Measurements from ENCODE around the gene ARHGAP5.
"Not testable (repeated sequence)": the region's sequence is repeated elsewhere in the genome, so short reads cannot be mapped to it uniquely, and the experiment has no call there.

The ARHGAP5 gene

DNA sequence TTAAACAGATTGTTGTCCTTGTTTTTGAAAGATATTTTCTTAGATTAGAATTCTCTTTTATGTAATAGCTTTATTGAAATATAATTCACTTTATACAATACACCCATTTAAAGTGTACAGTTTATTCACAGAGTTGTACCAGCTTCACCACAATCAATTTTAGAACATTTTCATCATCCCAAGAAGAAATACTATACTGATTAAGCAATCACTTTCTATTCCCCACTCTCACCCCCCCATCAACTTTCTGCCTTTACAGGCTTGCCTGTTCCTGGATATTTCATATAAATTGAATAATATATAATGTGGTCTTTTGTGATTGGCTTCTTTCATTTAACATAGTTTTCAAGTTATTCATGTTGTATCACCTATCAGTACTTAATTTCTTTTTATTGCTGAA, 44.4 kb downstream of the ARHGAP5 start:
- no peak for DNase-seq (ENCODE audit: low read depth)

DNA sequence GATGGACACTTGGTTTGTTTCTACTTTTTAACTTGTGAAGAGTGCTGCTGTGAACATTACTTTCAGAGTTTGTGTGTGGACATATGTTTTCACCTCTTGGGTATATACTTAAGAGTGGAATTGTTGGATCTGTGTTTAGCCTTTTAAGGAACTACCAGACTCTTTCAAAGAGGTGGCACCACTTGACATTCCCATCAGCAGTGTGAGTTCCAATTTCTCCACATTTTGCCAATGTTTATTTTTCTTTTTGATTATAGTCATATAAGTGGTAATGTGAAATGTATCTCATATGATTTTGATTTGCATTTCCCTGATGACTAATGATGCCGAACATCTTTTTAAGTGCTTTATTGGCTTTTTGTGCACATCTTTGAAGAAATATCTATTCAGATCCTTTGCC, 44.8 kb downstream of the ARHGAP5 start:
- no peak for DNase-seq (ENCODE audit: low read depth)

DNA sequence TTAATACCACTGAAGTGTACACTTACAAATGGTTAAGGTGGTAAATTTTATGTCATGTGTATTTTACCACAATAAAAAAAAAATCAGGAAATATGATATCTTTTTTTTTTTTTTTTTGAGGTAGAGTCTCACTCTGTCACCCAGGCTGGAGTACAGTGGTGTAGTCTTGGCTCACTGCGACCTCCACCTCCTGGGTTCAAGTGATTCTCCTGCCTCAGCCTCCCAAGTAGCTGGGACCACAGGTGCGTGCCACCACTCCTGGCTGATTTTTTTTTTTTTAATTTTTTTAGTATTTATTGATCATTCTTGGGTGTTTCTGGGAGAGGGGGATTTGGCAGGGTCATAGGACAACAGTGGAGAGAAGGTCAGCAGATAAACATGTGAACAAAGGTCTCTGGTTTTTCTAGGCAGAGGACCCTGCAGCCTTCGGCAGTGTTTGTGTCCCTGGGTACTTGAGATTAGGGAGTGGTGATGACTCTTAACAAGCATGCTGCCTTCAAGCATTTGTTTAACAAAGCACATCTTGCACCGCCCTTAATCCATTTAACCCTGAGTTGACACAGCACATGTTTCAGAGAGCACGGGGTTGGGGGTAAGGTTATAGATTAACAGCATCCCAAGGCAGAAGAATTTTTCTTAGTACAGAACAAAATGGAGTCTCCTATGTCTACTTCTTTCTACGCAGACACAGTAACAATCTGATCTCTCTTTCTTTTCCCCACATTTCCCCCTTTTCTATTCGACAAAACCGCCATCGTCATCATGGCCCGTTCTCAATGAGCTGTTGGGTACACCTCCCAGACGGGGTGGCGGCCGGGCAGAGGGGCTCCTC, 50.0 kb downstream of the ARHGAP5 start:
- not testable (repeated sequence) for DNase-seq (ENCODE audit: low read depth)

DNA sequence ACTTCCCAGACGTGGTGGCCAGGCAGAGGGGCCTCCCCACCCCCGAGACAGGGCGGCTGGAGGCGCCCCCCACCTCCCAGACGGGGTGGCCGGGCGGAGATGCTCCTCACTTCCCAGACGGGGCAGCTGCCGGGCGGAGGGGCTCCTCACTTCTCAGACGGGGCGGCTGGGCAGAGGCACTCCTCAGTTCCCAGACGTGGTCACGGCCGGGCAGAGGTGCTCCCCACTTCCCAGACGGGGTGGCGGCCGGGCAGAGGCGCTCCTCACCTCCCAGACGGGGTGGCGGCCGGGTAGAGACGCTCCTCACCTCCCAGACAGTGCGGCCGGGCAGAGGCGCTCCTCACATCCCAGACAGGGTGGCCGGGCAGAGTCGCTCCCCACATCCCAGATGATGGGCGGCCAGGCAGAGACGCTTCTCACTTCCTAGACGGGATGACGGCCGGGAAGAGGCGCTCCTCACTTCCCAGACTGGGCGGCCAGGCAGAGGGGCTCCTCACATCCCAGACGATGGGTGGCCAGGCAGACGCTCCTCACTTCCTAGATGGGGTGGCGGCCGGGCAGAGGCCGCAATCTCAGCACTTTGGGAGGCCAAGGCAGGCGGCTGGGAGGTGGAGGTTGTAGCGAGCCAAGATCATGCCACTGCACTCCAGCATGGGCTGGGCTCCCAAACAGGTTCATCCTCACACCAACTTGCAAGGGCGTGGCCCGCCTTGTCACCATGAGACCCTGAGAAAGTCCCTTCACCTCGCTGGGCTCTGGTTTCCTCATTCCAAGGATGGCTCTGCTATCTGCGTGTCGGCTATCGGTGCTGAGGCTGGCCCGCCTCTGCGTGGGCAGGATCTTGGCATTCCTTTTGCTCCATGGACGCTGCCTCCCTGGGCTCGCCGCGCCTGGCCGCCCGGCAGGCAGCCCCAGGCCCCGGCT, 50.9 kb downstream of the ARHGAP5 start:
- DNase-seq (ENCODE audit: low read depth): not testable (repeated sequence)

DNA sequence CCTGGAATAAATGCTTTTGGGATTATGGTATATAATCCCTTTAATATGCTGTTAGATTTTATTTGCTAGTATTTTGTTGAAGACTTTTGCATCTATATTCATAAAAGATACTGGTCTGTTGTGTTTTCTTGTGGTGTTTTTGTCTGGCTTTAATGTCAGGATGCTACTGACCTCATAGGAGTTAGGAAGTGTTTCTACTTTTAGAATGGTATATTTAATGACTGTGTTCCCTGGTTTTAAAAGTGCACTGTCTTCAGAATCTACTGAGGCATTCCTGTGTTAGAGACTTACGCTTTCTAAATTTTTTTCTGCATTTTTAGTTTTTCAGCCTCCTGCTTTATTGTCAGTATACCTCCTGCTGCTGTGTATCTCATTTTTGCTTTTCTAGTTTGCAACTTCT, 51.6 kb downstream of the ARHGAP5 start:
- no peak for DNase-seq (ENCODE audit: low read depth)

DNA sequence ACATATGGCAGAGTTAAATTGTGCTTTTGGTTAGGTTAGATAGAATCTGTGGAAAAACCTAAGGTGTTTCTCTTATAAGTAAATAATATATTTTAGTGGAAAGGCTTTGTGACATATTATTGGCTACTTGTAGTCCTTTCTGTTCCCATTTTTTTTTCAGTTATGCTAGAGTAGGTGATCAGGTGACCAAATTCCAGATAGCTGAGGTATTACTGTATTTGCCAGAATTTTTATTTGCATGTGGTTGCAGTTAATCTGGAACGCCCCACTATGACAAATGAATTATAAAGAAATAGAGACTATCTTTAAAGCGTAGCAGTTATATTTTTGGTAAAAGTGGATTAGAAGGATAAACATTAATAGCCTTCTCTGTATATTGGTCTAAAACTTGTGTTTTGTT, 52.0 kb downstream of the ARHGAP5 start:
- DNase-seq (ENCODE audit: low read depth): no peak

DNA sequence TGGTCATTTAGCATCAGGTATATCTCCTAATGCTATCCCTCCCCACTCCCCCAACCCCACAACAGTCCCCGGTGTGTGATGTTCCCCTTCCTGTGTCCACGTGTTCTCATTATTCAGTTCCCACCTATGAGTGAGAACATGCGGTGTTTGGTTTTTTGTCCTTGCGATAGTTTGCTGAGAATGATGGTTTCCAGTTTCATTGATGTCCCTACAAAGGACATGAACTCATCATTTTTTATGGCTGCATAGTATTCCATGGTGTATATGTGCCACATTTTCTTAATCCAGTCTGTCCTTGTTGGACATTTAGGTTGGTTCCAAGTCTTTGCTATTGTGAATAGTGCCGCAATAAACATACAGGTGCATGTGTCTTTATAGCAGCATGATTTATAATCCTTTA, 54.6 kb downstream of the ARHGAP5 start:
- DNase-seq (ENCODE audit: low read depth): not testable (repeated sequence)

DNA sequence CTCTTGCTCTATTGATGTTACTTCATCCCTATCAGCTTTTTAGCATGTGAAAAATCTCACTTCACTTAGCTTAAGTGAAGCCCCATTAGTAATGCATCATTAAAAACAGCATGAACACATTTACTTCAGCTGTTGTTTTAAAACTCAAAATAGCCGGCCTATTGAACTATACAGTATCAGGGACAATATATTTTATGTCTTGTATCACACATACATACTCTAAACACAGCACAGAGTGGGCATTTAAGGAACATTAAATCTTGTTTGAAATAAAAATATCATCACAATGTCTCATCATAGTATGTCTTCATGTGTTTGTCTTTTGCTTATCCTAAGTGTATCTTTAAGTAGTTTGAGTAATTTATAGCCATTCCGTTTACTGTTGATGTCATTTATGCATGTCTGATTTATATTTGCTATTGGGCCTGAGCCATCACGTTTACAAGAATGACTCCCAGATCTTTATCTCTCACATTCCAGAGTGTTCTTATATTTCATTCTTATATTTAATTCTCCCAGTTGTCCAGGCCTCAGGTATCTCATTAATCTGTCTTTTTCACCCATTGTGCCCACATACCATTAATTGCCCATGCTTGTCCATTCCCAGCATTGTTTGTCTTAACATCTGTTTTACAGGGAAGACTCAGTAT, 57.5 kb downstream of the ARHGAP5 start:
- no peak for DNase-seq (ENCODE audit: low read depth)

DNA sequence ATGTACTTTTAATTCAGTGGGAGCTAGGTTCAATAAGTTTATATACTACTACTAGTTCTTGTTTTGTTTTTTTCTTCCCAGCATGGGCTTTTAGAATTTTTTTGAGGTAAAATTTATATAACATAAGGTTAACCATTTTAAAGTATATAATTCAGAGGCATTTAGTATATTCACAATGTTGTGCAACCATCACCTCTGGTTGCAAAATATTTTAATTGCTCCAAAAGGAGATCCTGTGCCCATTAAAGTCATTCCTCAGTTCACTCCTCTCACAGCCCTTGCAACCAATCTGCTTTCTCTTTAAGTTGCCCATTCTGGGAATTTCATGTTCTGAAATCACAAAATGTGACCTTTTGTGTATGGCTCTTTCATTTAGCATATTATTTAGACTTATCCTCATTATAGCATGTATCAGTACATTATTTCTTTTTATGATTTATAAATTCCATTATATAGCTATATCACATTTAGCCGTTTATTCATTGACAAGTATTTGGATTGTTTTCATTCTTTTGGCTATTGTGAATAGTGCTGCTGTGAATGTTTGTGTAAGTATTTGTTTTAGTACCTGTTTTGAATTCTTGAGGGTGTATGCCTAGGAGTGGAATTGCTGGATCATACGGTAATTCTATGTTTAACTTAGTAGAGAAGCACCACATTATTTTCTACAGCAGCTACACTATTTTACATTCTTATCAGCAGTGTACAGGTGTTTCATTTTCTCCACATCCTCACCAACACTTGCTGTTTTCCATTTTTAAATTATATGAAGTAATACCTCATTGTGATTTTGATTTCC, 59.1 kb downstream of the ARHGAP5 start:
- no peak for DNase-seq (ENCODE audit: low read depth)

DNA sequence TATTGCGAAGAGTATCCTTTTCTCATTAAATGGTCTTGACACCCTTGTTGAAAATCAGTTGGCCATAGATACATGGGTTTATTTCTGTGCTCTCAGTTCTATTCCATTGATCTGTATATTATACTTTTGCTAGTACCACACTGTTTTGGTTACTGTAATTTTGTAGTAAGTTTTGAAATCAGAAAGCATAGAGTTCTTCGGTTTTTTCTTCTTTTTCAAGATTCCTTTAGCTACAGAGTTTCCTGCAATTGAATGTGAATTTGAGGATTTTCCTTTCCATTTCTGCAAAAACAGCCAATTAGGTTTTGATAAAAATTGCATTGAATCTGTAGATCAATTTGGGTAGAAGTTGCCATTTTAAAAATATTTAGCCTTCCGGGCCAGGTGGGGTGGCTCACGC, 60.2 kb downstream of the ARHGAP5 start:
- DNase-seq (ENCODE audit: low read depth): no peak

DNA sequence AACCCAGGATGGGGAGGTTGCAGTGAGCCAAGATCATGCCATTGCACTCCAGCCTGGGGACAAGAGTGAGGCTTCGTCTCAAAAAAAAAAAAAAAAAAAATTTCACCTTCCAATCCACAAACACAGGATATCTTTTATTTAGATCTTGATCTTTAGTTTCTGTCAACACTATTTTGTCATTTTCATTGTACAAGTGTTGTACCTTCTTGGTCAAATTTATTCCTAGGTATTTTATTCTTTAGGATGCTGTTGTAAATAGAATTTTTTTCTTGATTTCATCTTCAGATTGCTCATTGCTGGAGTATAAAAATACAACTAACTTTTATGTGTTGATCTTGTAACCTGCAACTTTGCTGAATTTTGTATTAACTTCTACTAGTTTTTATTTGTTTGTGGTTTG, 60.8 kb downstream of the ARHGAP5 start:
- no peak for DNase-seq (ENCODE audit: low read depth)

DNA sequence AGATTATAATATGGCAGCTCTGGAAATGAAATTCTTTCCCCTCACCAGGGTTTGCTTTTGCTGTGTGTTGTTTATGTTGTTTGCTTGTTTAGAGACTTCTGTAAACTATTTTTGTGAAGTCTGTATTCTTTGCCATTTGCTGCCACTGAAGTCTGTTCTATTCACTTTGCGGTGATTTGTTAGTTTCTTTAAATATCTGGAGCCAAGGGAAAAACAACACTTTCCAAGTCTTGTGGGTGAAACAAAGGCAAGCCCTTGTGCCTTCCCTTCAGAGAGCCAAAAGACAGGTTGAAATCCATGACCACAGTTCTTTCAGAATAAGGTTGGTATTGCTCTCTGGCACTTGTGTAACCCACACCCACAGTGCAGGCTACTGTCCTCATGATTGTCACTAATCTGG, 65.2 kb downstream of the ARHGAP5 start:
- DNase-seq (ENCODE audit: low read depth): no peak

DNA sequence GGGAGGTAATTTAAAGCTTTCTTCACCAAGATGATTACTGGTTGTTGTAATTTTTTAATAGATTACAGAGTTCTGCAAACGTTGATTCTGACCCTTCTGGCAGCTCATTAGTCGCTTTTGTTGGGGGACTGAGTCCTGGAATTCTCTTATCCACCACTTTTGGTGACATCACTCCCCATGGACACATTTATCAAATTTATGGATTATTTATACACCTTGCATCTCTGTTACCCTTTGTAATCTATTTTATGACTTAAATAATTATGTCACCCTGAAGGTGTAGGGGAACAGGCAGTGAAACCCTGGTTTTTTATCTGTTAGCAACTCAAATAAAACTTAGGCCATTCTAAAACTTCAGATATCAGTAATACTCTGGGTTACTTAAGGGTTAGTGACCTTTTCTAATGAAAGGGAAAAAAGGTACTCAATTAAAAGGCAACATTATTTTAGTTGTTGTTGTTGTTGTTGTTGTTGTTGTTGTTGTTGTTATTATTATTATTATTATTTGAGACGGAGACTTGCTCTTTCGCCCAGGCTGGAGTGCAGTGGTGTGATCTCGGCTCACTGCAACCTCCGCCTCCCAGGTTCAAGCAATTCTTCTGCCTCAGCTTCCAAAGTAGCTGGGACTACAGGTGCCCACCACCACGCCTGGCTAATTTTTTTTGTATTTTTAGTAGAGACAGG, 65.8 kb downstream of the ARHGAP5 start:
- no peak for DNase-seq (ENCODE audit: low read depth)

DNA sequence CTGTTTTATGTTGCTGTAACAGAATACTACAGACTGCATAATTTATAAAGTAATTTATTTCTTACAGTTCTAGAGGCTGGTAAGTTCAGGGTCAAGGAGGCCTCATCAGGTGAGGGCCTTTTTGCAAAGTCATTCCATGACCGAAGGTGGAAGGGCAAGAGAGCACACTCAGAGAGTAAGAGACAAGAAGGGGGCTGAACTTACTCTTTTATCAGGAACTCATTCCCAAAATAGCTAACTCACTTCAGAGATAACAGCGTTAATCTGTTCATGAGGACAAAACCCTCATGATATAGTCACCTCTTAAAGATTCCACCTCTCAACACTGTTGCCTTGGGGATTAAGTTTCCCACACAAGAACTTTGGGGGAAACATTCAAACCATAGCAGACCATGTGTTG, 73.3 kb downstream of the ARHGAP5 start:
- no peak for DNase-seq (ENCODE audit: low read depth)

DNA sequence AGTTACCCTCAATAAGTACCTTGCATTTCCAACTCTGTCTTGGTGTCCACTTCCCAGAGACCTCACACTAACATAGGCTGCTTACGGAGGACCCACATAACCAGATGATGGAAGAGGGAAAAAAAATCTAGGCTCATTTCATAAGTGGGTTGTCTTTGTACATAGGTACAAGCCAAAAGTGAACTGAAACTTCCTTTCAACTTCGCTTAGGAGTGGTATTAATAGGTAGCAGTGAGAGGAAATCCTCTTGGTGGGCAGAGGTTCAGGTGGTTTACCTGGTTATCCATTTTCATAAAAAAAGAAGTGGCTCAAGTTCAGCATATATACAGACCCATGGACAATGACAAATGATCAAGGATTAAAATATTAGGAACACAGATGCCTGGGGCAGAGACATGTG, 88.9 kb downstream of the ARHGAP5 start:
- no peak for DNase-seq (ENCODE audit: low read depth)

DNA sequence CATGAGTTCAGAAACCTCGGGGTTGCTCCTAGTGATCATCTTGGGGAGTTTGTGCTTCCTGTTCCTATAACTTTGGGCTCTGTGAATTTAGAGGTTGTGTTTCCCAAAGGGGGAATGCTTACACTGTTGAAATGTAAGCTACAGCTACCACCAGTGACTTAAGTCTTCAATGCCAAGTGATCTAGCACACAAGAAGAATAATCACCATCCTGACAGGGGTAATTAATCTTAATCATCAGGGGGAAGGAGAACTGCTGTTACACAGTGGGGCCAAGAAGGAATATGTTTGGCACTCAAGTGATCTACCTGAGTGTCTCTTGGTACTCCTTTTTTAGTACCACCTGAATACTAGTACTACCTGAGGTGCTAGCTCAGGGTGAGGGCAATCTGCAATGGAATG, 89.8 kb downstream of the ARHGAP5 start:
- no peak for DNase-seq (ENCODE audit: low read depth)

DNA sequence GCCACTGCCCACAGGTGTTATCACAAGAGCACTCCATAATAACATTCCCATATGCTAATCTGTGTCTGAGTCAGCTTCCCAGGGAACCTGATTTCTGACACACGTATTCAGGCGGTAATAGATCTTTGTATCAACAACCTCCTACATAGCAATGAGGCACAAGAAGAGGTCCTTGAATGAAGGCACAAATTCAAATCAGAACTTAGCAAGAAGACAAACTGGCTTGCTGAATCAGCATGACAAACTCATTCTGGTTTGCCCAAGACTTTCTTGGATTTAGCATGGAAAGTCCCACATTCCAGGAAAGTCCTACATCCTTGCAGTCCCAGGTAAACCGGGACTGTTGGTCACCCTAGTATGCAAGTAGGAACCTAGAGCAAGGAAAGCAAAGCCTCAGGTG, 90.8 kb downstream of the ARHGAP5 start:
- DNase-seq (ENCODE audit: low read depth): no peak

DNA sequence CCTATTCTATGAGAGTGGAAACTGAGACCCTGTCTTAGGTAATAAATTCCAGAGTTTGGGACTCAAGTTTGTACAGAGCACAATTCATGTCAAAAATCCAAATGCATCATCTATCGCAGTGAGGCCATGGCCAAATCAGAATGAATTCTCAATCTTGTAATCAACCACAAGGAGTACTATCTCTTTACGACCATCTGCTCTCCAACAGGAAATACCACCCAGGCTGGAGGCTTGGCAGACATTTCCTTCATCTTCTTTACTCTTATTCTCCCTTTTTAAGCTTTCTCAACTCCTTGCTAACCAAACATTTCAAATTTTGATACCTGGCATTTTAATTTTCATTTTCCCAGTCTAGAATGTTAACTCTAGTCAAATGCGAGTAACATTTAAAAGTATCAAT, 92.1 kb downstream of the ARHGAP5 start:
- DNase-seq (ENCODE audit: low read depth): no peak

DNA sequence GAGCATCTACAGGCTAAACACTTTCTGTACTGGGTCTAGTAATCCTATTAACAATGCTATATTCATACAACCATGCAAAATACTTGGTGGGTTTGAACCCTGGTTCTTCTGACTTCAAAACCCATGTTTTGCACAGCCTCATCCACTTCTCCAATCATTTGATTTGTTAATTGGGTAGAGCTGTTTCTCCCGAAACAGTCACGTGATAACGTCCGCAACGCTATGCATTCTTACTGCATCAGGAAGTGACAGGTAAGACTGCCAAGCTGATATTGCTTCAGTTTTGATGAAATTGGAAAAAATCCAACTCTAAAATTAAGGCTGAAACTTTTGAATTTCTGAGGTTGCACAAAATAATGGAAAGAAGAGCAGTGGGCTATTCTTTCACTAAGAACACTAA, 94.4 kb downstream of the ARHGAP5 start:
- DNase-seq (ENCODE audit: low read depth): no peak

DNA sequence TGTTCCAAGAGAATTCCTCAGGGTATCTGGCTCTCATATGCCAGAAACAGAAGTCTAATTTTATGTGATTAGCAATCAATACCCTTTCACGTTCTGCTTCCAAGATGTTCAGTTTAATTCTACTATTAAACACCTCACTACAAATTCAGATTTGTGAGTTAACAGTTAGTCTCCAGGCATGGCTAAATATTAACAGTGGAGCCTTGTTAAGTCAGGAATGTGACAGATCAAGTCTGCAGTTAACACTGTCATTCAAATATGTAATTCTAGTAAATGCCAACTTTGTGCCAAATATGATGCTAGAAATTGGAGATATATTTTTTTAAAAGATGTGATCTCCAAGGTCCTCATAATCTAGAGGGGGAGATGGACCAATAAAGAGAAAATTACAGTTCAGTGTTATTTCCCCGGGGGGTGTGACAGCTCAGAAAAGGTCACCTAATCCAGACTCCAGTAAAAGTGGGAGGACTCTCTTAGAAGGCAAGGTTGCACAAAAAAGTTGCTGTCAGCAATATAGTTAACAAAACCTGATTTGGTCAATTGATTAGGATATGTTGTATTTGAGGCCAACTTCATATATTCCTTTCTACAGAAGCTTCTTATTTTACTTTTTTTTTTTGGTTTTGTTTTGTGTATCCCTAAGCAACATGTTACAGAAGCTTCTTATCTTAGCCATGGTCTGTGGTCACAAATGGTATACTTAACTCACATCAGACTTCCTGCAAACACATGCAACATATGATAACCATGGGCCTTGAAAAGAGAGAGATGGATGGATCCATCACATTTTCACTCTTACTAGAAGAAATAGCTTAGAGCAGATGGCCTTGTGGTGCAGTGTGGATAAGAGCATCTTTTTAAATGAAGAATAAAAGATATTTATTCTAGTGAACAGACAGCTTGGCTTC, 106.3 kb downstream of the ARHGAP5 start:
- DNase-seq (ENCODE audit: low read depth): no peak

Data from stimulated activated CD8-positive, alpha-beta memory T cell treated with anti-CD3 and anti-CD28 coated beads, Interleukin-7, amount 100 ng/mL, for 24 hours (primary cell).